ENCODE measurements around the gene SNAPC3. TPM values are rescaled to one million over a fixed set of nuclear protein-coding genes. Genes with fewer than 3 reads are reported as not detected.
"Not testable (repeated sequence)": the region's sequence is repeated elsewhere in the genome, so short reads cannot be mapped to it uniquely, and the experiment has no call there.

Gene SNAPC3
- total RNA-seq, 2 donors from 2014 or later = 29.8 to 44.0 TPM

- ATAC-seq (replicated peaks); H3K4me3 Mint-ChIP-seq; H3K27ac Mint-ChIP-seq; H3K9me3 Mint-ChIP-seq; H3K27me3 Mint-ChIP-seq: not testable (repeated sequence)
- peaks cover 17% of the 10 kb centered on the region for H3K4me1 Mint-ChIP-seq
- H3K36me3 Mint-ChIP-seq (ENCODE audit: low read depth) = peaks cover 92% of the 10 kb centered on the region
Measured at GRCh38 chr9:15441841-15442240, 19.2 kb downstream of the SNAPC3 start.

- peaks cover 93% of the 10 kb centered on the region for H3K36me3 Mint-ChIP-seq (ENCODE audit: low read depth)
- not testable (repeated sequence) for H3K27me3 Mint-ChIP-seq; H3K9me3 Mint-ChIP-seq; ATAC-seq (replicated peaks); H3K27ac Mint-ChIP-seq; H3K4me3 Mint-ChIP-seq
- H3K4me1 Mint-ChIP-seq = peaks cover 17% of the 10 kb centered on the region
Measured at GRCh38 chr9:15442264-15442663, 19.6 kb downstream of the SNAPC3 start.

GRCh38 chr9:15444141-15444540, 21.5 kb downstream of the SNAPC3 start:
- Mint-ChIP-seq H3K4me3 (no peak overlapping the region), H3K9me3 (no peaks in the 10 kb centered on the region), H3K36me3 (ENCODE audit: low read depth) (peaks cover 93% of the 10 kb centered on the region), H3K27ac (no peak overlapping the region), H3K27me3 (no peaks in the 10 kb centered on the region), H3K4me1 (peaks cover 9% of the 10 kb centered on the region)
- no peak for ATAC-seq (replicated peaks)

GRCh38 chr9:15453956-15454355, 31.3 kb downstream of the SNAPC3 start:
- Mint-ChIP-seq H3K4me3 (no peak overlapping the region), H3K36me3 (ENCODE audit: low read depth) (peaks cover 89% of the 10 kb centered on the region)

GRCh38 chr9:15461056-15461455, 38.4 kb downstream of the SNAPC3 start:
- Mint-ChIP-seq H3K36me3 (ENCODE audit: low read depth) (peaks cover 95% of the 10 kb centered on the region), H3K4me1 (no peaks in the 10 kb centered on the region), H3K27ac (no peak overlapping the region), H3K9me3 (no peaks in the 10 kb centered on the region), H3K4me3 (no peak overlapping the region), H3K27me3 (no peaks in the 10 kb centered on the region)
- ATAC-seq (replicated peaks) = no peak

More at GRCh38 chr9:15453956-15454355, 31.3 kb downstream of the SNAPC3 start:
- Mint-ChIP-seq H3K27me3 (no peaks in the 10 kb centered on the region), H3K9me3 (no peaks in the 10 kb centered on the region), H3K27ac (peak overlapping the region; percentile 20), H3K4me1 (no peaks in the 10 kb centered on the region)
- no peak for ATAC-seq (replicated peaks)

GRCh38 chr9:15461601-15462000, 38.9 kb downstream of the SNAPC3 start:
- Mint-ChIP-seq H3K27ac (no peak overlapping the region), H3K27me3 (no peaks in the 10 kb centered on the region), H3K9me3 (no peaks in the 10 kb centered on the region), H3K36me3 (ENCODE audit: low read depth) (peaks cover 95% of the 10 kb centered on the region), H3K4me1 (no peaks in the 10 kb centered on the region), H3K4me3 (no peak overlapping the region)
- ATAC-seq (replicated peaks) = no peak

- Mint-ChIP-seq H3K27me3 (no peaks in the 10 kb centered on the region), H3K9me3 (no peaks in the 10 kb centered on the region), H3K27ac (no peak overlapping the region), H3K4me1 (peaks cover 6% of the 10 kb centered on the region), H3K4me3 (no peak overlapping the region), H3K36me3 (ENCODE audit: low read depth) (peaks cover 99% of the 10 kb centered on the region)
- no peak for ATAC-seq (replicated peaks)
Measured at GRCh38 chr9:15468145-15468544, 45.5 kb downstream of the SNAPC3 start.

GRCh38 chr9:15469406-15469805, 46.7 kb downstream of the SNAPC3 start:
- Mint-ChIP-seq H3K4me3 (no peak overlapping the region), H3K9me3 (no peaks in the 10 kb centered on the region), H3K36me3 (ENCODE audit: low read depth) (peaks cover 99% of the 10 kb centered on the region), H3K4me1 (peaks cover 11% of the 10 kb centered on the region), H3K27me3 (no peaks in the 10 kb centered on the region), H3K27ac (no peak overlapping the region)
- no peak for ATAC-seq (replicated peaks)

- H3K27me3 Mint-ChIP-seq = no peaks in the 10 kb centered on the region
- no peak overlapping the region for H3K27ac Mint-ChIP-seq
- H3K36me3 Mint-ChIP-seq (ENCODE audit: low read depth) = peaks cover 99% of the 10 kb centered on the region
- H3K9me3 Mint-ChIP-seq = no peaks in the 10 kb centered on the region
- peaks cover 11% of the 10 kb centered on the region for H3K4me1 Mint-ChIP-seq
- H3K4me3 Mint-ChIP-seq = no peak overlapping the region
- ATAC-seq (replicated peaks) = no peak
Measured at GRCh38 chr9:15469862-15470261, 47.2 kb downstream of the SNAPC3 start.

GRCh38 chr9:15475923-15476536, 53.4 kb downstream of the SNAPC3 start:
- Mint-ChIP-seq H3K9me3 (no peaks in the 10 kb centered on the region), H3K27me3 (no peaks in the 10 kb centered on the region), H3K36me3 (ENCODE audit: low read depth) (peaks cover 87% of the 10 kb centered on the region), H3K4me3 (no peak overlapping the region), H3K27ac (peak overlapping the region; percentile 11), H3K4me1 (peaks cover 11% of the 10 kb centered on the region)
- no peak for ATAC-seq (replicated peaks)

GRCh38 chr9:15480028-15480427, 57.4 kb downstream of the SNAPC3 start:
- H3K27ac Mint-ChIP-seq = no peak overlapping the region
- no peaks in the 10 kb centered on the region for H3K9me3 Mint-ChIP-seq
- no peaks in the 10 kb centered on the region for H3K27me3 Mint-ChIP-seq
- no peak for ATAC-seq (replicated peaks)
- H3K36me3 Mint-ChIP-seq (ENCODE audit: low read depth) = peaks cover 85% of the 10 kb centered on the region
- no peak overlapping the region for H3K4me3 Mint-ChIP-seq
- H3K4me1 Mint-ChIP-seq = peaks cover 19% of the 10 kb centered on the region

GRCh38 chr9:15482146-15482545, 59.5 kb downstream of the SNAPC3 start:
- Mint-ChIP-seq H3K9me3 (no peaks in the 10 kb centered on the region), H3K36me3 (ENCODE audit: low read depth) (peaks cover 90% of the 10 kb centered on the region), H3K4me1 (peaks cover 32% of the 10 kb centered on the region), H3K27ac (peak overlapping the region; percentile 28), H3K27me3 (no peaks in the 10 kb centered on the region), H3K4me3 (no peak overlapping the region)
- ATAC-seq (replicated peaks) = no peak

- peaks cover 32% of the 10 kb centered on the region for H3K4me1 Mint-ChIP-seq
- no peak overlapping the region for H3K4me3 Mint-ChIP-seq
- ATAC-seq (replicated peaks) = peak; percentile 88
Measured at GRCh38 chr9:15484802-15485201, 62.1 kb downstream of the SNAPC3 start.

GRCh38 chr9:15485836-15486666, 63.4 kb downstream of the SNAPC3 start:
- H3K27me3 Mint-ChIP-seq = no peaks in the 10 kb centered on the region
- peak overlapping the region; percentile 77 for H3K27ac Mint-ChIP-seq
- peaks cover 96% of the 10 kb centered on the region for H3K36me3 Mint-ChIP-seq (ENCODE audit: low read depth)
- peak overlapping the region; percentile 12 for H3K4me3 Mint-ChIP-seq
- H3K4me1 Mint-ChIP-seq = peaks cover 35% of the 10 kb centered on the region
- peak; percentile 59 for ATAC-seq (replicated peaks)
- H3K9me3 Mint-ChIP-seq = no peaks in the 10 kb centered on the region

More at GRCh38 chr9:15484802-15485201, 62.1 kb downstream of the SNAPC3 start:
- Mint-ChIP-seq H3K27ac (peak overlapping the region; percentile 77), H3K9me3 (no peaks in the 10 kb centered on the region), H3K27me3 (no peaks in the 10 kb centered on the region), H3K36me3 (ENCODE audit: low read depth) (peaks cover 91% of the 10 kb centered on the region)

GRCh38 chr9:15491950-15492349, 69.3 kb downstream of the SNAPC3 start:
- peaks cover 30% of the 10 kb centered on the region for H3K4me1 Mint-ChIP-seq
- peaks cover 5% of the 10 kb centered on the region for H3K9me3 Mint-ChIP-seq
- ATAC-seq (replicated peaks) = no peak
- no peaks in the 10 kb centered on the region for H3K27me3 Mint-ChIP-seq
- H3K27ac Mint-ChIP-seq = no peak overlapping the region
- no peak overlapping the region for H3K4me3 Mint-ChIP-seq
- peaks cover 90% of the 10 kb centered on the region for H3K36me3 Mint-ChIP-seq (ENCODE audit: low read depth)

Data from activated T-helper 17 cell treated with anti-CD3 and anti-CD28 coated beads, Interleukin-2, amount 50 U/mL, for 72 hours (primary cell).